ENCODE measurements around the gene UBA52. TPM values are rescaled to one million over a fixed set of nuclear protein-coding genes. Genes with fewer than 3 reads are reported as not detected.
A peak's percentile ranks its signal among the peaks of the same experiment; 100 is the strongest.

The UBA52 gene
- total and polyA plus RNA-seq, 9 donors, result 1,127 to 1,404 (median 1,266) TPM

- no peak overlapping the region for H3K4me3 ChIP-seq (ENCODE audit: low read length)
- no peak overlapping the region for H3K27ac ChIP-seq (ENCODE audit: low read length)
- peaks cover 37% of the 10 kb centered on the region for H3K4me1 ChIP-seq (ENCODE audit: control insufficient read depth, insufficient read depth, low read length)
- 1% methylated on average over 55 of the region's 62 CpGs for WGBS (ENCODE audit: insufficient coverage)
- no peaks in the 10 kb centered on the region for H3K9me3 ChIP-seq (replicated peaks; ENCODE audit: control insufficient read depth, low read depth, low read length)
- no peak for DNase-seq
- H3K36me3 ChIP-seq (ENCODE audit: control insufficient read depth, insufficient read depth, low read length), result no peaks in the 10 kb centered on the region
- H3K27me3 ChIP-seq (ENCODE audit: control insufficient read depth, insufficient read depth, low read length), result peaks cover 91% of the 10 kb centered on the region
Observed at GRCh38 chr19:18611327-18612050, 39.8 kb downstream of the UBA52 start.

- H3K4me1 ChIP-seq (ENCODE audit: control insufficient read depth, insufficient read depth, low read length), result peaks cover 33% of the 10 kb centered on the region
- no peak overlapping the region for H3K27ac ChIP-seq (ENCODE audit: low read length)
- peak overlapping the region; percentile 32 for H3K4me3 ChIP-seq (ENCODE audit: low read length)
- no peaks in the 10 kb centered on the region for H3K9me3 ChIP-seq (replicated peaks; ENCODE audit: control insufficient read depth, low read depth, low read length)
- H3K27me3 ChIP-seq (ENCODE audit: control insufficient read depth, insufficient read depth, low read length), result peaks cover 87% of the 10 kb centered on the region
- no peak for DNase-seq
- under 1% methylated on average over 25 of the region's 30 CpGs for WGBS (ENCODE audit: insufficient coverage)
- no peaks in the 10 kb centered on the region for H3K36me3 ChIP-seq (ENCODE audit: control insufficient read depth, insufficient read depth, low read length)
Observed at GRCh38 chr19:18612051-18612771, 40.6 kb downstream of the UBA52 start.

GRCh38 chr19:18612772-18613588 lies 41.3 kb downstream of the UBA52 start, which contains the start of gene TMEM59L:
TMEM59L (plus strand) TSS chr19:18612870; CDS start chr19:18612959, 89 bp downstream.
- H3K9me3 ChIP-seq (replicated peaks; ENCODE audit: control insufficient read depth, low read depth, low read length), result no peaks in the 10 kb centered on the region
- H3K4me3 ChIP-seq (ENCODE audit: low read length), result peak within 1 kb of the TSS; percentile 32
- under 1% methylated on average over 65 of the region's 70 CpGs for WGBS (ENCODE audit: insufficient coverage)
- no peak within 1 kb of the TSS for H3K27ac ChIP-seq (ENCODE audit: low read length)
- H3K4me1 ChIP-seq (ENCODE audit: control insufficient read depth, insufficient read depth, low read length), result peaks cover 26% of the 10 kb centered on the region
- no peak for DNase-seq
- peaks cover 81% of the 10 kb centered on the region for H3K27me3 ChIP-seq (ENCODE audit: control insufficient read depth, insufficient read depth, low read length)
- no peaks in the 10 kb centered on the region for H3K36me3 ChIP-seq (ENCODE audit: control insufficient read depth, insufficient read depth, low read length)

GRCh38 chr19:18613589-18614234 lies 42.1 kb downstream of the UBA52 start:
- Histone ChIP-seq H3K27me3 (ENCODE audit: control insufficient read depth, insufficient read depth, low read length) (peaks cover 74% of the 10 kb centered on the region), H3K36me3 (ENCODE audit: control insufficient read depth, insufficient read depth, low read length) (no peaks in the 10 kb centered on the region), H3K9me3 (replicated peaks; ENCODE audit: control insufficient read depth, low read depth, low read length) (no peaks in the 10 kb centered on the region), H3K4me1 (ENCODE audit: control insufficient read depth, insufficient read depth, low read length) (peaks cover 24% of the 10 kb centered on the region), H3K27ac (ENCODE audit: low read length) (no peak overlapping the region), H3K4me3 (ENCODE audit: low read length) (no peak overlapping the region)
- DNase-seq, result no peak
- 36% methylated on average over 14 of the region's 23 CpGs for WGBS (ENCODE audit: insufficient coverage)

- no peak overlapping the region for H3K27ac ChIP-seq (ENCODE audit: low read length)
- peaks cover 51% of the 10 kb centered on the region for H3K27me3 ChIP-seq (ENCODE audit: control insufficient read depth, insufficient read depth, low read length)
- no peaks in the 10 kb centered on the region for H3K36me3 ChIP-seq (ENCODE audit: control insufficient read depth, insufficient read depth, low read length)
- DNase-seq, result no peak
- peaks cover 21% of the 10 kb centered on the region for H3K4me1 ChIP-seq (ENCODE audit: control insufficient read depth, insufficient read depth, low read length)
- WGBS (ENCODE audit: insufficient coverage), result 100% methylated on average over 1 of the region's 3 CpGs
- no peak overlapping the region for H3K4me3 ChIP-seq (ENCODE audit: low read length)
- H3K9me3 ChIP-seq (replicated peaks; ENCODE audit: control insufficient read depth, low read depth, low read length), result no peaks in the 10 kb centered on the region
Observed at GRCh38 chr19:18616023-18616422, 44.4 kb downstream of the UBA52 start.

GRCh38 chr19:18617562-18617961 lies 45.9 kb downstream of the UBA52 start:
- H3K27me3 ChIP-seq (ENCODE audit: control insufficient read depth, insufficient read depth, low read length), result peaks cover 35% of the 10 kb centered on the region
- H3K36me3 ChIP-seq (ENCODE audit: control insufficient read depth, insufficient read depth, low read length), result no peaks in the 10 kb centered on the region
- no peak overlapping the region for H3K27ac ChIP-seq (ENCODE audit: low read length)
- H3K4me1 ChIP-seq (ENCODE audit: control insufficient read depth, insufficient read depth, low read length), result peaks cover 7% of the 10 kb centered on the region
- DNase-seq, result no peak
- H3K4me3 ChIP-seq (ENCODE audit: low read length), result no peak overlapping the region
- no peaks in the 10 kb centered on the region for H3K9me3 ChIP-seq (replicated peaks; ENCODE audit: control insufficient read depth, low read depth, low read length)

- H3K36me3 ChIP-seq (ENCODE audit: control insufficient read depth, insufficient read depth, low read length), result no peaks in the 10 kb centered on the region
- 88% methylated on average over 12 of the region's 13 CpGs for WGBS (ENCODE audit: insufficient coverage)
- peaks cover 3% of the 10 kb centered on the region for H3K4me1 ChIP-seq (ENCODE audit: control insufficient read depth, insufficient read depth, low read length)
- no peak overlapping the region for H3K4me3 ChIP-seq (ENCODE audit: low read length)
- no peaks in the 10 kb centered on the region for H3K9me3 ChIP-seq (replicated peaks; ENCODE audit: control insufficient read depth, low read depth, low read length)
- no peak for DNase-seq
- no peak overlapping the region for H3K27ac ChIP-seq (ENCODE audit: low read length)
- peaks cover 30% of the 10 kb centered on the region for H3K27me3 ChIP-seq (ENCODE audit: control insufficient read depth, insufficient read depth, low read length)
Observed at GRCh38 chr19:18618236-18618635, 46.6 kb downstream of the UBA52 start.

GRCh38 chr19:18620311-18620710 lies 48.7 kb downstream of the UBA52 start:
- Histone ChIP-seq H3K27me3 (ENCODE audit: control insufficient read depth, insufficient read depth, low read length) (peaks cover 10% of the 10 kb centered on the region), H3K36me3 (ENCODE audit: control insufficient read depth, insufficient read depth, low read length) (no peaks in the 10 kb centered on the region), H3K4me3 (ENCODE audit: low read length) (no peak overlapping the region), H3K4me1 (ENCODE audit: control insufficient read depth, insufficient read depth, low read length) (no peaks in the 10 kb centered on the region), H3K27ac (ENCODE audit: low read length) (no peak overlapping the region), H3K9me3 (replicated peaks; ENCODE audit: control insufficient read depth, low read depth, low read length) (no peaks in the 10 kb centered on the region)
- no peak for DNase-seq
- WGBS (ENCODE audit: insufficient coverage), result 72% methylated on average over 7 of the region's 10 CpGs

- Histone ChIP-seq H3K4me1 (ENCODE audit: control insufficient read depth, insufficient read depth, low read length) (no peaks in the 10 kb centered on the region), H3K4me3 (ENCODE audit: low read length) (no peak overlapping the region), H3K27me3 (ENCODE audit: control insufficient read depth, insufficient read depth, low read length) (peaks cover 8% of the 10 kb centered on the region), H3K9me3 (replicated peaks; ENCODE audit: control insufficient read depth, low read depth, low read length) (no peaks in the 10 kb centered on the region), H3K27ac (ENCODE audit: low read length) (no peak overlapping the region), H3K36me3 (ENCODE audit: control insufficient read depth, insufficient read depth, low read length) (no peaks in the 10 kb centered on the region)
- 77% methylated on average over 5 of the region's 7 CpGs for WGBS (ENCODE audit: insufficient coverage)
- DNase-seq, result no peak
Observed at GRCh38 chr19:18620902-18621301, 49.2 kb downstream of the UBA52 start.

Data from muscle of leg (tissue), 11 donors.